Pulmonary artery endothelial cell (primary cell): ENCODE measurements around the gene MAPKBP1. TPM values are rescaled to one million over a fixed set of nuclear protein-coding genes. Genes with fewer than 3 reads are reported as not detected.
"Not testable (repeated sequence)": the region's sequence is repeated elsewhere in the genome, so short reads cannot be mapped to it uniquely, and the experiment has no call there.

ENCODE experiments used
- DNase-seq: peaks from one replicate; pipeline ENCODE4 v3.0.0-alpha.2; 2011; ENCODE audit warnings: low read depth, low spot score
- total RNA-seq: library from RNA; depleted of rRNA; stranded (reverse); fragments of >200 nt; gene quantifications from 2 replicates; pipeline ENCODE4 v1.2.3, GENCODE V29; 2014

The MAPKBP1 gene
- total RNA-seq, 1 donor from 2014 or later, result 18.5 TPM

DNA sequence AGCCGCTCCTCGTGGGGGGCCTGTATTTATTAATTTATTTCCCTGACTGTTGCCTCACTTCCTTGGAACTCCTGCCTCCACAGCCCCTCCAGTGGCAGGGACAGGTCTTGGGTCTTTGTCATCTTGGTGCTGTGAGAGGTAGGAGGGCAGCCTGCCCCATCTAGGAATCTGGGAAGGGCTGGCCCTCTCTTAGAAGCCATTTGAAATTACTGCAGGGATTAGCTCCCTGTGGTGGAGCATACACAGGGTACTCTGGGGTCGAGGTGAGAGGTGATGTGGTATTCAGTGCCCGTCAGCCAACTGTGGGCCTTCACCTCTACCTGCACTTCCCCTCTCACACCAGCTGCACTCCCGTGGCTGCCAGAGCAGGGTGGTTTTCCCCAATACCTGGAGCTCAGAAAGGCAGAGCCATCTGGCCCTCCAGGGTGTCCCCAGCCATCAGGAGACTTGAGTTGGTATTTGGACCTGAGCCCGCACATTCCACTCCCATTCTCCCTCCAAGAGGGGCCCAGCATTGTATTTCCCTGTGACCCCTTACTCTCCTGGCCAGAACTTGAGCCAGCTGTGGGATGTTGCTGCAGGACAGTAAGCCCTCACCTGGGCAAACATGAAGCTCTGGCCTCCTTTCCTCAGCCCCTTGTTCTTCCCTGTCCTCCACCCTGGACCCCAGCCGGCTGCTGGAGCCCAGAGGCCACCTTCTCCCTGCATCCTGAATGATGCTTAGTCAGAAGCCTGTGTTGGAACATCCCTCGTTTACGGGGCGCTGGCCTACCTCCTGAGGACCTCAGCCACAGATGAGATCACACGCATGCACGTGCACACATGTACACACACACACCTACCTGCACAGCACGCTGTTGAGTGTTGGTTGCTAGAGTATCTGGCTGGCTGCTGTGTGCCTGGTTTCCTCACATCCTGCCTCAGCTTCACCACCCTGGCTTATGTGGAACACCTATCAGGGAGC lies 51.6 kb downstream of the MAPKBP1 start:
- DNase-seq, result no peak

GRCh38 chr15:41827290-41827879 lies 53.1 kb downstream of the MAPKBP1 start:
- DNase-seq, result no peak

DNA sequence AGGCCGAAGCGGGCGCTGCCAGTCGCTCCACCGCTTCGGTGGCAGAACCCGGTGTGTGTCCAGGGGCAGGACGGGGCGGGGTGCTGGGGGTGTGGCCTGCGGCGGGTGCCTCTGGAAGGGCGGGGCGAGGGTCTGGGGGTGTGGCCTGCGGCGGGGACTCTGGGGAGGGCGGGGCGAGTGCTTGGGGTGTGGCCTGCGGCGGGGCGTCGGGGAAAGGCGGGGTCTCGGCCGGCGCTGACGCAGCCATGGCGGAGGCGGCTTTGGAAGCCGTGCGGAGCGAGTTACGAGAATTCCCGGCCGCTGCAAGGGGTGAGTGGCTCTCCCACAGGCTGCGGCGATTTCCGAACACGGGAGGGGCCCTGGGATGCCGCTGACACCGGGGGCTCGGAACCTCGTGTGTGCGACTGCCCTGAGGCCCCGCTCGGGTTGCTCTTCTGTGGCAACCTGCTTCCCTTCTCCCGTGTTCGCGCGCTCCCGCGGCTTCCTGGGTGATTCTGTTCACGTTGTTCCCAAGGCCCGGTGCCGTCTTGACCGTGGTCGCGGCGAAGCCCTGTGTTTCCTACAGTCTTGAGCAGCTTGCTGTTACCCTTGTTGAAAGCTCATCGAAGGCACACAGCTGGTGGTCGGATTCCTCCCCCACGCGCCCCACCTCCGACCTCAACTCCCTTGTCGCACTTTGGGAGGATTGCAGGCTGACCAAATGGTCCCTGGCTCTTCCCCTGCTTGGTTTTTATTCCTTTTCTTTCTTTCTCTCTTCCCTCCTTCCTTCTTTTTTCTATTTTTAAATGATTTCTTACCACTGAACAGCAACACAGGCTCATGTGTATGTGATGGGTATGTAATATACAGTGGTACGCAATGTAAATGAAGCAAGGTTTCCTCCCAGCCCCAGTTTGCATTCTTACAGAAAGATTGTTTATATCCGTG lies 53.9 kb downstream of the MAPKBP1 start, which contains the start of gene JMJD7:
JMJD7 (plus strand) TSS at position 213 of the 927 bp plus-strand sequence; CDS start at position 246, 33 bp downstream.
- DNase-seq, result peak; percentile 62

DNA sequence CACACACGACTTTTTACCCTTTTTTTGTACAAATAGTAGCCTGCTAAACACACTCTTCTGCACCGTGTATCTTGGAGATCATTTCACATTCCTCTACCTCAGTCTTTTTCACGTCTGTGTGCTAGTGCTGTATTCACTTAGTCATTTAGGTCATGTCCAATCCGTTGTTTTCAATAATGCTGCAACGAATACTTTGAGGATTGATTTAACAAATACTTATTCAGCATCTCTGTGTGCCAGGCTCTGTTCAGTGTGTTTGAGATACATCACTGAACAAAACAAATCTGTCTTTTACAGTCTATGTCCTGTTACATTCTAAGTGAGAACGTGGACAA lies 54.5 kb downstream of the MAPKBP1 start:
- DNase-seq, result no peak

- DNase-seq, result no peak
Observed at GRCh38 chr15:41829959-41830646, 55.8 kb downstream of the MAPKBP1 start.

GRCh38 chr15:41831291-41831690 lies 57.0 kb downstream of the MAPKBP1 start:
- DNase-seq, result not testable (repeated sequence)

GRCh38 chr15:41832208-41832607 lies 57.9 kb downstream of the MAPKBP1 start:
- DNase-seq, result no peak

DNA sequence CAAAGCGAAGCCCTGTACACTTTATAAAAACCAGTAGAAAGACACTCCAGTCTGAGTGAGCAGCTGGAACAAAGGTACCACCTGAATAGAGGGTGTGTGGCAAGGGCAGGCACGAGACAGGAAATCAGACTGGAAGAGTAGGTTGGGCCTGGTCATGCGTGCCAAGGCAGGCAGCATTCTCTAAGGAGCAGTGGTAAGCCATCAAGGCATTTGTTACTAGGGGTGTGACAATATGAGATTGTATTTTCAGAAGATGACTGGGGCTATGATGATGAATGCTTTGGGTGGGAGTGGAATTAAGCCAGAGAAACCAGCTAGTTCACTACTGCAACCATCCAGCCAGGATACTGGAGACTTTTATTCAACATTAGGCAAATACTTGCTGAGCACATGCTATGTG lies 58.6 kb downstream of the MAPKBP1 start:
- no peak for DNase-seq

GRCh38 chr15:41834096-41834495 lies 59.8 kb downstream of the MAPKBP1 start:
- DNase-seq, result no peak

- DNase-seq, result no peak
Observed at GRCh38 chr15:41836073-41836472, 61.8 kb downstream of the MAPKBP1 start.

- no peak for DNase-seq
Observed at GRCh38 chr15:41836713-41837454, 62.6 kb downstream of the MAPKBP1 start.

GRCh38 chr15:41838400-41838897 lies 64.2 kb downstream of the MAPKBP1 start, which contains the start of gene PLA2G4B:
Gene PLA2G4B (plus strand): TSS chr15:41838847. CDS start chr15:41838914, 67 bp downstream.
- no peak for DNase-seq

DNA sequence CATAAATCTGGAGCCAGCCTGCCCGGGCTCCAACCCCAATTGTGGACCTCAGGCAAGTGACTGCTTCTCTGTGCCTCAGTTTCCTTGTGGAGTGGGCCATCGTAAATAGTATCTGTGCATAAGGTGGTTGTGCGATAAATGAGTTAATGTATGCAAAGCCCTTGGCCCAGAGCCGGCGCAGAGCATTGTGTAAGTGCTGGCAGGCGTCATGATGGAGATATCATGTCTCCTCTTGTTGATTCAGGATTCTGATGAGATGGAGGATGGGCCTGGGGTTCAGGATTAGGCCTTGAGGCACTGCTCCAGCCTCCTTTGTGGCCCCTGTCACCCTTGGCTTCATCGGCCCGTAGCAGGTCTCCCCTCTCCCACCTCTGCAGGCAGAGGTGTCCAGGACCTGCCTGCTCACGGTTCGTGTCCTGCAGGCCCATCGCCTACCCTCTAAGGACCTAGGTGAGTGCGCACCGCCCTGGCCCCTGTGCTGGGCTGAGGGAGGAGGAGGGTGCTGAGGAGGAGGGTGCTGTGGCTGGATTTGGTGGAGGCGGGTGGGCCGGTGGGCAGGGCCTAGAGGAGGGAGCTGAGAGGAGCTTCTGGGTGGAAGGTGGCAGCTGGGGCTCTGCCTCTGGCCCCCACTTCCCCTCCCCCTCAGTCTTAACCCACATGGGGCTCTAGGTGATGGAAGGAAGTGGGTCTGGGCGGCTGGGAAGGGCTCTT lies 65.7 kb downstream of the MAPKBP1 start:
- no peak for DNase-seq

- DNase-seq, result no peak
Observed at GRCh38 chr15:41840673-41841072, 66.4 kb downstream of the MAPKBP1 start.

DNA sequence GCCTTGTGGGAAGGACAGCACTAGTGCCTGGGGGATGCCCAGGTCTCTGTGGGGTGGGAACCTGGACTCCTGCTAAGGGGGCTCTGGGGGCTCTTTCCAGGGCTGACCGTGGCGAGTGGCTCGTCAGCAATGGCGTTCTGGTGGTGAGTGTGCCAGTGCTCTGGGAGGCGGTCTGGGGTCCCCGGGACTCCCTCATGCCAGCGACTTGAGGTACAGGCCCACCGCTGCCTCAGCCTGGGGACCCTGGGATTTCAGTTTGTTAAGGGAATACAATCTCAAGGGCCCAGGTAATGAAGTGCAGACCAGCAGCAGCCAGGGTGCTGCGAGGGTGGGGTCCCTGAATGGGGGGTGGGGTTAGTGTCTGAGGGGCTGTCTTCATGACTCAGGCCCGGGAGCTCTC lies 66.8 kb downstream of the MAPKBP1 start:
- DNase-seq, result no peak

GRCh38 chr15:41842229-41842628 lies 67.9 kb downstream of the MAPKBP1 start:
- DNase-seq, result no peak

- DNase-seq, result no peak
Observed at GRCh38 chr15:41843571-41843970, 69.3 kb downstream of the MAPKBP1 start.

DNA sequence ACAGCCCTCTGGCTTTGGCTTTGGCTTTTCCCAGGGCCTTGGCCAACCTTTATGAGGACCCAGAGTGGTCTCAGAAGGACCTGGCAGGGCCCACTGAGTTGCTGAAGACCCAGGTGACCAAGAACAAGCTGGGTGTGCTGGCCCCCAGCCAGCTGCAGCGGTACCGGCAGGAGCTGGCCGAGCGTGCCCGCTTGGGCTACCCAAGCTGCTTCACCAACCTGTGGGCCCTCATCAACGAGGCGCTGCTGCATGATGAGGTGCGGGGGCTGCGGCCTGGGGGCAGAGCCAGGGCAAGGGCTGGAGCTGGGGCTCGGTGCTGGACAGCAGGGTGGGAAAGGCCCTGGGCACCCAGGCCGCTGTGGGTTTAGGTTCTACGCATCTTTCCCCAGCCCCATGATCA lies 70.5 kb downstream of the MAPKBP1 start:
- DNase-seq, result no peak

DNA sequence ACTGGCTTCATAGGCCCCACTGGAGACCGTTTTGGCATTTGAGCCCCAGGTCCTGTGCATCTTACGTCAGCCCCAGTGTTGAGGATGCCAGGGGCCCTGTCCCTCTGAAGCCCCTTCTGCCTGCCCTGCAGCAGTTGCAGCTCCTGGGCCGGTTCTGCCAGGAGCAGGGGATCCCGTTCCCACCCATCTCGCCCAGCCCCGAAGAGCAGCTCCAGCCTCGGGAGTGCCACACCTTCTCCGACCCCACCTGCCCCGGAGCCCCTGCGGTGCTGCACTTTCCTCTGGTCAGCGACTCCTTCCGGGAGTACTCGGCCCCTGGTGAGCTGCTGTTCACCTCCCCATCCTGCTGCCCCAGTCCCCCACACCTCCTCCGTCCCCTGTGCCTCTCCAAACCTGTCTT lies 72.9 kb downstream of the MAPKBP1 start:
- DNase-seq, result no peak
